HG02763 (cell line): Measurements from ENCODE around the gene EPHA7.

Experiments used
- ATAC-seq: cut with Tn5 transposase; IDR thresholded peaks from one replicate; pipeline ENCODE4 v1.9.1; 2021; ENCODE audit warnings: mild to moderate bottlenecking, moderate library complexity; ENCODE audit not compliant: unreplicated experiment

Gene EPHA7

DNA sequence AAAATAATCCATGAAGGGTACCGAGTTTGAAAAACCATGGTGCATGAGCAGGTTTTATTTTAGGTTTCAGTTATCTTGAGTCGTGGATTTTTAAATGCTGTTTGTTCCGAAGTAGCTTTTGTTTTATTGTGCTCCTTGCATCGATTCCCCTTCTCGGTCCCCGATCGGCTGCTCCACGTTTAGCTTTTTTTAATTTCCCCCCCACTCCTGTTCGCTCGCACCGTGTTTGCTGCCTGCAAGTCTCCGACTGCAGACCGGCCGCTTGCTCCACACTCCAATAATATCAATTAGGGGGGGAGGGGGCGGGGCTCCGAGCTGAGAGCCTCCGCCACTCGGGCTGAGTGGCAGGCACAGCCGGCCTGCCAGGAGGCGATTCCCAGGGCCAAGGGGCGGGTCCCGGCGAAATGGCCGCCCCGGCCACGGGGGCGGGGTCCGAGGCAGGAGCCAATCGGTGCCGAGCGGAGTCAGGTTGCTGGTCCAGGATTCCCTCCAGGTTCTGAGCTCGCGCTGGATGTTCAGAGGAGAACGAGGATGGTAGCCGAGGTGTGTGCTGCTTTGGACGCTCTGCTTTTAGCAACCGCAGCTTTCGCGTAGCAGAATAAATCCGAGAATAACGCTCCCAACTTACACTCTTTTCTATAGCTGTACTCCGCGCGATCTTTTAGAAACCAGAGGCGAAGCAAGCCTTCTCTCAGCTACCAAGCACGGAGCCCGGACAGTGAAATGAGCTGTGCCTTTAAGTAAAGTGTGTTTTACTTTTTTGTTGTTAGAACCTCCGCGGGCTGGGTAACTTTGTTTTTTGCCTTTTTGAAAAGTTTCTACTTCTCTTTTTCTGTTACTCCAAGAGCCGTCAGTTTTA is at the start of gene EPHA7:
Gene EPHA7 (minus strand): TSS at position 256 of the 859 bp plus-strand sequence. CDS start 218 bp downstream, at position 38.
- ATAC-seq, result peak; percentile 98

DNA sequence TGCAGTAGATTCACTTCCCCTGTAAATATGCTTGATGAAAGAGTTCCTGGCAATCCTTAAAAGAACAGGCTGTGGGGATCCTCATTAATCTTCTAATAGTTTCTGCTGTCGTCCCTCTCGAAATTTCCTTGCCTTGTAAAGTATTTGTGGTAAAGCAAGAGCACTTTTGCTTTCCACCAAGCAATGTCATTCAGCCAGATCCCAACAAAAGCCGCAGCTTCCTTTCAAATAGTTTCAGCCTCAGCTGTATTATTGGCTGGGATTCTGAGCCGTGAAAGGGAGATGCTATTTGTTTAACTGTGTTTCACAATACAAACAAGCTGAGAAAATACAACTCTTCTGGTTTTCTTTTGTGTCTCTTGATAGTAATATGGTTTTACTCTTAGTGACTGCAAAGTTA is 48.9 kb upstream of the EPHA7 start:
- ATAC-seq, result no peak

DNA sequence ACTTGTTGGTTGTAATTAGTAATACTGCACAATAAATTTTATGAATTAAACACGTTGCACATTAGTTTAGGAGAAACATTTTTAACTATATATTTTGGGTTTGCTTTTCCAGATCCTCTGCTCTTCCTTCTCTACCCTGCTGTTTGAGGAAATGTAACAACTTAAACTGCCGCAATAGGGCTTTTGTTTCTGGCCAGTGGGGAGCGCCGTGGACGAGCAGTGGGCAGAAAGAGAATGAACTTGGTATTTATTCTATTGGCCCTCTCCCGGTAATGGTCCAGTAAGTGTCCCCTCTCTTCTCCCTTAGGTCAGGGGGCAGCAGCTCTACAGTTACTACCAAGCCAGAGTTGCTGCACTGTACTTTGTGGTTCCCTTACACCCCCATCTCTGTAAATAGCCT is 35.2 kb upstream of the EPHA7 start:
- ATAC-seq, result no peak

DNA sequence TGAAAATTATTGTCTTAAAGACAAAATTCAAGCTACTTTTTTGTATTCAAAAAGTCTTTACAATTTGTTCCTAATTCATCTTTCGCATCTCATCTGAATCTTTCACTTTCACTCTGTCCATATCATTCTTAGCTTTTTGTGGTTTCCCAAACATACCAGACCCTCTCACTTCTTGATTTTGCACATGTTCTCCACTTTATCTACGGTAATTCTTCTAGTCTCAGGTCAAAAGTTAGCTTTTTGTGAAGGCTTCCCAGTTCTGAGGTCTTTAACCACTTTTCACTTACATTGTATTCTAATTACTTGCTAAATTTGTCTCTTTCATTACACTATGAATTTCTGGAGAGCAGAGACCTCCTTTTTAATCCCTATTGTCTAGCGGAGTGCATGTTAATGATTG is 34.6 kb upstream of the EPHA7 start:
- peak; percentile 68 for ATAC-seq

DNA sequence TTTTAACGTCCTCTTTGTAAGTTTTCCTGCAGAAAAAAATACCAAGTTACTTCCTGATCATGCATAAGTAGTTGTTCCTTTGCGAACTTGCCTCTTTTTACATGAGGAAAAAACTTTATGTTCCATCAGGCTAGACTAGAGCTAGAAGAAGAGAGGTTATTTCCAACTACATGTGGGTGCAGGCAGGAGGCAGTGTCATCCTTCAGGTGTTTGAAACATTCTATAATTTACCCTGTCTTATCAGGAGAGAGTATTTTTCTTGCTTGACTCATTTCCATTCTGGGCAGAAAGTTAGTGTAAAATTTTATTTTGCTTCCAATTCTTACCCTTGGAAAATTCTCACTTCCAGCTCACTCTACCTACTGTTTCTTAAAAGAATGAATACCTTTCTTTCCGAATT is 28.5 kb upstream of the EPHA7 start:
- no peak for ATAC-seq

DNA sequence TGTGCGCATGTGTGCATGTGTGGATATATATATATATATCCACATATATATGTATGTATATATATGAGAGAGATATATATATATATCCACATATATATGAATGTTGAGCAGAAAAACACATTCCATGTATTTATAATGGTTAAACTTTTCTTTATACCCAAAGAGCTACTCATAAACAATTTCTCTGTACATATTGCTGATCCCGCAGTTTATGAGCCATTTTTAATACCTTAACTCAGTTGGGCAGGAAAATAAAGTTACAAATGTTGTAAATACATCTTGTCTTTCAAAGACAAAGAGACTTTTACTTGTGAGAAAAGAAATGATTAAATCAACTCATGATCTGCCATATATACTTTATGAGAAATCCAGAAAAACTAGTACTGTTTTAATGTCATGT is 18.1 kb upstream of the EPHA7 start:
- ATAC-seq, result no peak

DNA sequence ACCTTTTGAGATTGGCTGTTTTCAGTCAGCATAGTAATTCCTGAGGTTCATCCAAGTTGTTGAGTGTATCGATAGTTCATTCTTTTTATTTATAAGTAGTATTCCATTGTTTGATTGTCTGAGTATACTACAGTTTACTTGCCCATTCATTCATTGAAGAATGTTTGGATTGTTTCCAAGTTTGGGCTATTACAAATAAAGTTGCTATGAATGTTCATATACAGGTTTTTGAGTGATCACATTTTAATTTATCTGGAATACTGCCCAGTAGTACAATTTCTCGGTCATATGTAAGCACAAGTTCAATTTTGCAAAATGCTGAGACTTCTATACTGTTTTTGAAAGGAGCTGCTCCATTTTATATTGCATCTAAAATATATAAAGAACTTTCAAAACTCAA is 14.2 kb upstream of the EPHA7 start:
- ATAC-seq, result no peak

DNA sequence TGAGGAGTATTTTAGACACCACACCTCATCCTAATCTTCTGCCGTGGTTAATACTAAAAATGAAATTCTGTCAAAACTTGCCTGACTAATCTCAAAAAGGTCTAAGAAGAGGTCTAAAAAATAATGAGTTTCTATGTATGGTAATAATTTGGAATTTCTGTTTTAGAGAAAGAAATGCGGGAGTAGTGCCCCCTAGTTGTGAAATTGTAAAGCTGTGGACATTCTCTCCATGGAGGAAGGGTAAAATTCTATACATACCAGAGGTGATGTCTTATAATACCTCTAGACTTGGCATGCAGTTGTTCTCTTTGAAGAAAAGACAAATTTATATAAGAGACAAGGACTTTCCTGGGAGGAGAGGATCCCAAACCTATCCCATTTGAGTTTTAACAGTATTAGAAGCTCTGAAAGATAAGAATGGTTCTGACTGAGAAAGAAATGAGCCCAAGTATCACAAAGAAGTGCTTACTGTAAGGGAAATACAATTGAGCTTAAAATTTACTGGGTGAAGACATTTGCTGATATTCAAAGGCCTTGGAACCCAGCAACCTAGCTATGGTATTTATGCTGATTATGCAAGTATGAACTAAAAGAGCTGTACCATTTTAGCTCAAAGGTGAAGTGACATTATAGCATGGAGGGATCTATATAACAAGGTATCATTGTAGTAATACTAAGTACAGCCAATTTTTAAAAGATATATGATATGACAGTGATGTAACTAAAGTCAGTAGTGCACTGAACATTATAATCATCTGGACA is 5.1 kb upstream of the EPHA7 start:
- ATAC-seq, result no peak

DNA sequence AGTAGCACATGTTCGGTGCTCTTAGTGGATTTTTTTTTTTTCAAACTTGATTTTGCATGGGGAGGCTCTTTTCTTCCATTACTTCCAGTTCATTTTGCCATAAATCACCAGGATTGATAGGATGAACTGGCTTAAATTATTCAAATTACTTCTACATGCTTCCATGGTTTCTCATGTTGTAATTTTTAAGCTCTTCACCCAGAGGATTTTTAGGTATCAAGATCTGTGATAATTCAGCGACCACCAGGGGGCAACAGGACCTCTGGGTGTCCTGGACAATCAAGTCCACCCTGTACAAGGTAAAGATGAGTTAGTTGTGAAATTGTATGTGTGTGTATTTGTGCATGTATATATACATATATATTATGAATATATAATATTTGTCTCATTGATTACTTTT is 4.2 kb upstream of the EPHA7 start:
- no peak for ATAC-seq

DNA sequence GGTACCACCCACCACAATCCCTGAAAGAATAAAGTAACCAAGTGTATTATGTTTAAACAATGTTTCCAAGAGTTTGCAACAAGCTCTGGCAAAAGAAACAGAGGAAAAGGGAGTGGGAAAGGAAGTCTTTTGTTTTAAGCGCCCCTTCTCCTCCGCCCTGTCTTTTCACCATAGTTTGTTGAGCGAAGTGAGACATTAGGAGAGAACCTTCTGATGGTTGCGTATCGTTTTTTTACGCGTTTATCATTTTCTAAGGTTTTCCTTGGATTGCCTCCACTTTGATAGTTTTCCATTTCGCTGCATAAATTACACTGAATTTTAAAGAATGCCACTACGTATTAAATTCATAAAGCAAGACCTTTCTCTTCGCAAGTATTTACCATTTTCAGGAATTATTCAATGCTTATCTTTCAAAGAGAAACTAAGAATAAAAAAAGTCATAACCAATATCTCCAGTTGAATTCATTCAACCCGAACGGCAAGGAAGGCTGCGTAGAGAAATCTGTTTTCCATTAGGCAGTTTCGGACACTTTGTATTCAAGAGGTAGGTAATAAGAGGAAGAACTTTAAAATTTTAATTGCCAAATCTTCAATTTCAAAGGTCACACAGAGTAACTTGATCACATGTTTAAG is 920 bp upstream of the EPHA7 start:
- ATAC-seq, result no peak

DNA sequence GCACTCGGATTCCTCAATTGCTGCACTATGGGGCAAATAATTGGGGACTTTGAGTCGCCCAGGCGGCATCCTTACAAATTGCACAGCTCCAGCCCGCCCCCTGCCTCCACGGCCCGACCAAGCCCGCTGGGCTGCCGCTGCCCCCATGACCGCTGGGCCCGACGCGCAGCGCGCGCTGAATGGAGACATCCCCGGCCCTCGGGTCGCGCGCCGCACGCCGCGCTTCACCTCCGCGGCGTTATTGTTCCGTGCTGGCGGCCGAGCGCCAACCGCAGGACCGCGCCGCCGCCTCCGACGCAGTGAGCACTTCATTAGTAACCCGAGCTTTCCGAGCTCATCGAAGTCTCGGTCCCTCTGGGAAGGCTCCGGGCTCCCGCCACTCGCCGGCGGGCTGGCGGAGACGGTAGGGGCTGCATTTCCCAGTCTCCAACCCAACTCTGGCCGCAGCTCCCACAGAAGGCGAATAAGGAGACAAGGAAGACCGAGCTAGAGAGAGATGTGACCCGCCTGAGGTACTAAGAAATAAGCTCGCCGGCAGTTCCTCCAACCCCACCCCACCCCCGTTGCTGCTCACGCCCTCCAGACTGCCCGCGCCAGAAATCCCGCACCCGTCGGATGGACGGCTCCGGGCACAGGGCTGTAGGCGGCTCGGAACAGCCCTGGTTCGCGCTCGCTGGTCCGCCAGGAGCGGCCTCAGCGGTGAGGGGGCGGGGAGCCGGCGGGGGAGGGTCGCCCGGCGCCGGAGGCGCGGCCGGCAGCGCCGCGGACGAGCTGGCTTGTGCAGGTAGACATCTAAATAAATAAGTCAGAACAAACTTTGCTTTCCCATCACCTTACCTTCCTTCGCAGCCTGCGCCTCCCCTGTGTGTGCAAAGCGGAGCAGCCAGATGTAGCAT is 703 bp downstream of the EPHA7 start:
- ATAC-seq, result no peak

DNA sequence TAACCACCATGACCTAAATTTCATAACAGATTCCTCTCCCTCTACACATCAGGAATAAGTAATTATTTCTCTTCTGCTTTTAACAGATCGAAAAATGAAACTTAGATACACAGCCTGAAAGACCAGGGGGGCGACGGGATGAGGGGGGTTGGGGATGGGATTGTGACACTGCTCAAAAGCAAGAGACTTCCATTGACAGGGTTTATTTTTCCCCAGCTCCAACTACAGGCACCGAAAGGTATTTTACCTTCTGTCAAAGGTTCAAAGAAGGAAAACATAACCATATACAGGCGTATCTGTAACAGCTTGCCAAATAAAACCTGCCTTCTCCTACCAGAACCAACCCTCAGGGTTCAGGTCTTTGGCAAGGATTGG is 1.3 kb downstream of the EPHA7 start:
- ATAC-seq, result no peak

DNA sequence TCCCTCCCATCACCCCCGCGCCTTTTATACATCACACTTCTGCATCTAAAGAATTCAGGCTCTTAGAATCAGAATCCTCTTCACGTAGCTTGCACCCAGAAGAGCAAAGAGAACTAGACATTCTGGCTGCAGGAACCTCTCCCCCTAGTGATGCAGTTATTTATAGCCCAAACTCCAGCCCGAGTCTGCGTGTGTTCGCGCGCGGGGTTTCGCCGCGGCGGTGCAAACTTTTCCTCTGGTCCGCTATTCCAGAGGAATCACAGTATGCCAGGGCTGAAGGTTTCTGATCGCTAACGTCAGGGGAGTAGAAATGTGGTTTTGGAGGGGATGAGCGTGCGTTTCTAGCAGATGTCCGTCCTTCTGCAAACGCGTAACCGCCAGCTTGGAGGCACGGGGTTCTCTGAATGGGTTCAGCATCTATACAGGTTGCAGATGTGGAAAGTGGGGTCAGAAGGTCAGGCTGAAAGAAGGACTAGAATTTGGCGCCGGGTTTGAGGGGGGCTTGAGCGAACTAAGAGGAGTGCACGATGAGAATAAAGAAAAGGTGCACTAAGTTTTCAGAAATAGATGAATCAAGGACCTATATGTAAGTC is 1.8 kb downstream of the EPHA7 start:
- no peak for ATAC-seq

DNA sequence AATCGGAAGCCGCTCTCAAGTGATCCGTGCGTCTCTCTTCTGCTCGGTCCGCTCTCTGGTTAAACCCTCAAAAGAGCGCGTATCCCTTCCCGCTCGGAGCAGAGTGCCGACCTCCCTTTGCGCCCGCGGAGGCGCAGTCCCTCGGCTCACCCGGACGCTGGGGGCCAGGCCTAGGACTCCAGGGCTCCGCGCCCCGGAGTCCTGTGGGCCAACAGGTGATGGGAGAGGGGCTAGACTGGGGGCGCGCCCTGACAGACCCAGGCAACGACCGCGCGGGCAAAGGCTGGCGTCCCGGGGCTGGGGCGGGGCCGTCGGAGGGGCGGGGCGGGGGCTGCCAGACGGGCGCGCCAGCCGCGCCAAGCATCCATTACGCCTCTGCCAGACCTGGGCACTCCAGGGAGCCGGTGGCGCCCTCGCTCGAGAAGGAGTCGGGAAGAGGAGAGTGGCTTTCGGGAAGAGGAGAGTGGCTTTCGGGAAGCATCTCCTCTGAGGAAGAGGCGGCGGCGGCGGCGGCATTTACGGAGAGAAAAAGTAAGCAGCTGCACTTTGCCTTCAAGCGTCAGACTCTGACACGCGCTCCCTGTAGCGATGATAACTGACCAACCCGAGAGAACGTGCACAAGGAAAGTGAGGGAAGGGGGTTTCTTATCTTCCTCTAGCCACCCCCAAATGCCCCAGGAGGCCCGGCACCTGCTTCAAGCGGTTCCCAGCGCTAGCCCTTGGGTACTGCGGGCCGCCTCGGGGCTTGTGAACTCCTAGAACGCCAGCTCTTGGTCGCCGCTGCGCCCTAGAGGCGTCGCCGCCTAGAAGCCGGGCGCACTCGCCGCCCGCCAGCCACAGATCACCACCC is 2.6 kb downstream of the EPHA7 start:
- no peak for ATAC-seq

DNA sequence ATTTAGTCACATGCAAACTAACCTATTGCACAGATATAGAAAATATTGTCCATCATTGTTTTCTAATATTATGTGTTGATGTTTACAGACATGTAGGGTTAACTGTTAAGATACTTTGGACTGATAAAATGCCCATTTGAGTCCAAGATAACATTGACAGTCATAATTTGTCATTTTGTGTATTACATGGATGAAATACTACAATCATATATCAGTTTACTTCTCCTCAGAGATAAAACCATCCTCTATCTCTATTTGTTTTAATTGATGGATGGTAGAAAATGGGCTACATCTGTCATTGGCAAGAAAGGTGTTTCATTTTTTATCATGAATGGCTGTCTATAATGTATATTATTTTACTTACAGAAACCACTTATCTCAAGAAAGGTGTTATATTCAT is 6.2 kb downstream of the EPHA7 start:
- ATAC-seq, result no peak

DNA sequence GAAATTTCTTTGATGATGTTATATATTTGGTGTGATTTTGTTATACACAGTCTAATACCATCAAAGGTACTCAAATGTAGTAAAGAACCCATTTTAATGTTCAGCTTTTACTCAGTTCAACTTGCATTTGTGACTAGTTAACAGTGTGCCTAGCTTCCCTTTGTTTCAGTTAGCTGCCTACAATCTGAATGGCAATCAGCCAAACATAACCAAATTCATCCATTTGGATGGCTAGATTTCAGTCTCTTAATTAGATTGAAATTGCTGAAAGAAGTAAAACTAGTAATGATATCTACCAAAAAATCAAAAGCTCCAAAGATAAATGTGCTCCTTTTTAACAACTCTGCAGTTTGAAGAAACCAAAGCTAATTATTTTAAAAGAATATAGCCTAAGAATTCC is 6.9 kb downstream of the EPHA7 start:
- no peak for ATAC-seq

DNA sequence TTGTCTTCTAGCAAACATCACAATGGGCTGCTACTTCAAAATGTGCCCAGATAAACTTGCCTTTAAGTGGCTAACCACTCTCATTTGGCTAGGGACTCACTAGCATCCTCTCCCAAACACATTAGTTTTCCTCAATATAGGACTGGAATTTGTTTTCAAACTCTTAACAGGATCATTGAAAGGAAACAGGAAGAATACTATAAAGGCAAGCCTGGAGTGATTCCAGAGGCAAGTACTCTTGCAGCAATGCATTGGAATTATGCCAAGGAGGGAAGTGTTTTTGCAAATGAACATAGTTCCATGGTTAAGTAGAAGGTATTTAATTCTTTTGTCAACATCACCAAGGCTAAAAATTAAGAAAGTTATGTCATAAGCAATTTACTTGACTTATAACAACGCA is 12.2 kb downstream of the EPHA7 start:
- ATAC-seq, result no peak

DNA sequence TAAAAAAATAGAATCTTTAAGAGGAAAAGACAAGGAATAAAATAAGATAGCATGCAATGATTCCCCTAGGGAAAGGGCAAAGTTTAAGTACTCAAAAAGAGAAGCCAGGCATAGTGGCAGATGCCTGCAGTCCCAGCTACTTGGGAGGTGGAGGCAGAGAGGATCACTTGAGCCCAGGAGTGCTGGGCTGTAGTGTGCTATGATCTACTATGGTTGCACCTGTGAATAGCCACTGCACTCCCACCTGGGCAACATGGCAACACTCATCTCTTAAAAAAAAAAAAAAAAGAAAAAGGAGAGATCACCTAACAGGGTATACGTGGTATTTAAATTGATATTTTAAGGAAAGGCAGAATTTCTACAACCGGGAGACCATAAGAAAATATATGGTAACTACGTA is 16.0 kb downstream of the EPHA7 start:
- ATAC-seq, result no peak

DNA sequence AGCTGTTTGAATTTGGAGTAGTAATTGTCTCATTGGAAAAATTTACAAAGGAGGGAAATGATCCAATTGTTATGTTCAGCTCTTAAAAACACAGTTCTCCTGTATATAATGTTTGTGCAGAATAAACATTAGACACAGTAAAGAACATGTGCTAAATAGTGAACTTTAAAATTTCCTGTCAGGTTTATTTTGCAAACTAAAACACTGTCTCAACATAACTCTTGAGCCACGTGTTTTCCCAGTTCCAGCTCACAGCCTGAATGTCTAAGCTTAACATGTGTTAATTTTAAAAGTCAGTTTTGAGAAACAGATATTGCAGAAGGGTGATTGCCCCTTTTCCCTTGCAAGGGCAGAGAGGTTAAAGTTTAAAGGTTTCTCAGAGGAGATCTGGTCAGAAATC is 20.6 kb downstream of the EPHA7 start:
- ATAC-seq, result no peak

DNA sequence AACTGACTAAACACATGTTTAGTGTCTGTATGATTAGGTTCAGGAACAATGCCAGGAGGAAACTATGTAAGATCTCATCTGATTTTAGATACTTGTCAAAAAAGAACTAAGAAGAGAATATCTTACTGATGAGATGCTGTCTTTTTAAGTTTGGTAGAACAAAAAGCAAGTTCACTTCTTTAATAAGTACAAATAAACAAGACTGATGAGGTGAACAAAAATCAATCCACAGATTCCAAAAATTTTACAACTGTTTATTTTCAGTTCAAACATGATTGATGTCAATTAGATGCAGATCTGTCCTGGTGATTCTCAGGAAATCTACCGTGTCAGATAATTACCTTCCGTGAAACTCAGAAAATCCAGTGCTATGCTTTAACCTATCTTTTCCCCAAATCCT is 24.9 kb downstream of the EPHA7 start:
- no peak for ATAC-seq
